ENCODE results near the gene CLTC.

DNA sequence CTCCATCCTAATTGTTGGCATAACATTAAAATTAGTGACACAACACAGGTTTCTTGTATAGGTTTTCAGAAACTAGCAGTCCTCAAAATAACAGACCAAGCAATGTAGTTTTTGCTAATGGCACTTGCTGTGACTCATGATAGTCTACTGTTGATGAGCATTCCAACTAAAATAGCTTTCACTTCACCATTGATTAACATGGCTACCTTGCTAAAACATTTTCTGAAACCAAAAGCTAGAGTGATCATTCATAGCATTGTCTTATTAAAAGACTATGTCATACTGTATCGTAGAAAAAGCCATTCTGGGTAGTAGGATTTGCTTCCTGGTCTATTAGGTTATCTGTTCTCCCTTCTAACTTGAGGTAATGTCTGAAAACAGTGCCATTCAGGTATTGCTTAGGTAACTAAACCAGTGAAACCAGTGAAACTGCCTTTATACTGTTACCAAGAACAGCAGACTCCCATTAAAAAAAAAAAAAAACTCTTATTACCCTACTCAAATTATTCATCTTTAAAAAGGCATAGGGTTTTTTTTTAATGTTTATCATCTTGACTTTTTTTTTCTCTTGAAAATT is 2.5 kb upstream of the CLTC start:
- TF ChIP-seq ZNF121 (CRISPR knock-in tag; IDR thresholded peaks at IDR 0.05) (no peak), ZBTB43 (CRISPR knock-in tag; IDR thresholded peaks at IDR 0.05) (no peak), NR3C1 (CRISPR knock-in tag; conservative IDR thresholded peaks at IDR 0.05; ENCODE audit: low read depth) (no peak), CTCF (IDR thresholded peaks at IDR 0.05) (no peak), ATF3 (CRISPR knock-in tag; conservative IDR thresholded peaks at IDR 0.05) (no peak), JAZF1 (CRISPR knock-in tag; IDR thresholded peaks at IDR 0.05) (no peak), ATF1 (CRISPR knock-in tag; IDR thresholded peaks at IDR 0.05) (no peak)

All from WTC11 (cell line).